Raji (cell line): ENCODE data around the gene RGS16.

Source experiments
- POLR2A ChIP-seq: IDR thresholded peaks from 2 replicates; pipeline ENCODE4 v1.6.1; 2011; ENCODE audit warnings: low read depth, low read length, control low read depth; ENCODE audit not compliant: insufficient read depth

RGS16 gene

GRCh38 chr1:182633657-182634281 lies 29.6 kb upstream of the RGS16 start:
- TF ChIP-seq POLR2A = no peak

- TF ChIP-seq POLR2A = no peak
Observed at GRCh38 chr1:182633031-182633430, 28.8 kb upstream of the RGS16 start.

- TF ChIP-seq POLR2A = no peak
Observed at GRCh38 chr1:182631954-182632353, 27.8 kb upstream of the RGS16 start.

GRCh38 chr1:182631053-182631677 lies 27.0 kb upstream of the RGS16 start:
- TF ChIP-seq POLR2A = no peak

GRCh38 chr1:182630586-182630985 lies 26.4 kb upstream of the RGS16 start:
- TF ChIP-seq POLR2A = no peak

GRCh38 chr1:182629499-182630096 lies 25.4 kb upstream of the RGS16 start:
- TF ChIP-seq POLR2A = 0 out of 2 replicates have a peak, but pooled peaks have one; percentile 31

GRCh38 chr1:182629080-182629479 lies 24.9 kb upstream of the RGS16 start:
- TF ChIP-seq POLR2A = no peak

- no peak for TF ChIP-seq POLR2A
Observed at GRCh38 chr1:182628657-182629056, 24.5 kb upstream of the RGS16 start.

- no peak for TF ChIP-seq POLR2A
Observed at GRCh38 chr1:182627622-182628021, 23.4 kb upstream of the RGS16 start.

GRCh38 chr1:182626527-182626926 lies 22.3 kb upstream of the RGS16 start:
- TF ChIP-seq POLR2A = no peak

GRCh38 chr1:182625719-182626504 lies 21.7 kb upstream of the RGS16 start:
- no peak for TF ChIP-seq POLR2A

- no peak for TF ChIP-seq POLR2A
Observed at GRCh38 chr1:182625024-182625423, 20.8 kb upstream of the RGS16 start.

- no peak for TF ChIP-seq POLR2A
Observed at GRCh38 chr1:182624577-182624976, 20.4 kb upstream of the RGS16 start.

- no peak for TF ChIP-seq POLR2A
Observed at GRCh38 chr1:182622901-182623528, 18.8 kb upstream of the RGS16 start.

GRCh38 chr1:182621906-182622305 lies 17.7 kb upstream of the RGS16 start:
- TF ChIP-seq POLR2A = no peak
